Lower leg skin (tissue), 3 donors: ENCODE results near the gene SKAP1.

Experiments used
- CTCF ChIP-seq, 3 donors: fragments of 450-650 bp; IDR thresholded peaks; one replicate each; pipeline ENCODE4 v1.5.1; 2016; ENCODE audit warnings: antibody characterized with exemption in 3 of 3, mild to moderate bottlenecking in 3 of 3, moderate library complexity in 2 of 3
- POLR2A ChIP-seq, 2 donors: fragments of 450-650 bp; IDR thresholded peaks; one replicate each; pipeline ENCODE4 v1.6.1; 2016 to 2017; ENCODE audit warnings: antibody characterized with exemption in 2 of 2, mild to moderate bottlenecking in 1 of 2, moderate library complexity in 1 of 2

- TF ChIP-seq CTCF (IDR thresholded peaks at IDR 0.05) (no peak), POLR2A (IDR thresholded peaks at IDR 0.05) (no peak)
Measured at GRCh38 chr17:48163809-48164208, 266.2 kb downstream of the SKAP1 start.
